ENCODE results near the gene TXLNA.

Gene TXLNA

DNA sequence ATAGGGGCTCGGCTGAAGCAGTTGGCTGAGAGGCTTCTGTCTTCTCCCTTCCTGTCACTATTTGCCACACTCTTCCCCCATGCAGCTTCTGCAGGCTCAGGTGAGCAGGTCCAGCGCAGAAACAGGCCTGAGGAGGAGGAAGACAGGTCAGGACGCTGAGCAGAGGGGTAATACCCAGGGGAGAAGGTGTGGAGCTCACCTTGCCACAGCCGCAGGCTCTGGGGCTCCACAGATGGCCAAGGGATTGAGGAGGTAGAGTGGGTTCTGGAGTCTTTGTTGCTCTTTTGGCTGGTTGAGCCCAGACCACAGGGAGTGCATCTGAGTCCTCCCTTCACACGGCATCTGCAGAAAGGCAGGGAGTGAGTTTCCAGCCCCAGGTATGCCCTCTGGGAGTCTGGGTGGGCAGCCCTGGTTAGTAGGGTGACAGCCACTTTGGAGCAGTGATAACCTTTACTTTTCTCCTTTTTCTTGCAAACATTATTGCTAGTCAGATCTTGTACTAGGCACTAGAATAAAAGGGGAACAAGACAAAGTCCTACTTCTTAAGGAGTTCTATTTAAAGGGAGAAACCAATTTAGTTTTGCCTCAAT is 52.5 kb downstream of the TXLNA start:
- TF ChIP-seq TAF1 (IDR thresholded peaks at IDR 0.05; ENCODE audit: borderline replicate concordance, insufficient read depth, low read length) (no peak), SIN3A (IDR thresholded peaks at IDR 0.05; ENCODE audit: borderline replicate concordance, insufficient read depth, low read length) (no peak), POLR2AphosphoS5 (IDR thresholded peaks at IDR 0.05; ENCODE audit: low read depth, low read length) (no peak; the same call in 1 of the 2 replicates), FOXP2 (optimal IDR thresholded peaks at IDR 0.05; ENCODE audit: borderline replicate concordance, extremely low read depth, extremely low read length, insufficient read depth) (no peak)
- TF ChIP-seq, protein P1, sequence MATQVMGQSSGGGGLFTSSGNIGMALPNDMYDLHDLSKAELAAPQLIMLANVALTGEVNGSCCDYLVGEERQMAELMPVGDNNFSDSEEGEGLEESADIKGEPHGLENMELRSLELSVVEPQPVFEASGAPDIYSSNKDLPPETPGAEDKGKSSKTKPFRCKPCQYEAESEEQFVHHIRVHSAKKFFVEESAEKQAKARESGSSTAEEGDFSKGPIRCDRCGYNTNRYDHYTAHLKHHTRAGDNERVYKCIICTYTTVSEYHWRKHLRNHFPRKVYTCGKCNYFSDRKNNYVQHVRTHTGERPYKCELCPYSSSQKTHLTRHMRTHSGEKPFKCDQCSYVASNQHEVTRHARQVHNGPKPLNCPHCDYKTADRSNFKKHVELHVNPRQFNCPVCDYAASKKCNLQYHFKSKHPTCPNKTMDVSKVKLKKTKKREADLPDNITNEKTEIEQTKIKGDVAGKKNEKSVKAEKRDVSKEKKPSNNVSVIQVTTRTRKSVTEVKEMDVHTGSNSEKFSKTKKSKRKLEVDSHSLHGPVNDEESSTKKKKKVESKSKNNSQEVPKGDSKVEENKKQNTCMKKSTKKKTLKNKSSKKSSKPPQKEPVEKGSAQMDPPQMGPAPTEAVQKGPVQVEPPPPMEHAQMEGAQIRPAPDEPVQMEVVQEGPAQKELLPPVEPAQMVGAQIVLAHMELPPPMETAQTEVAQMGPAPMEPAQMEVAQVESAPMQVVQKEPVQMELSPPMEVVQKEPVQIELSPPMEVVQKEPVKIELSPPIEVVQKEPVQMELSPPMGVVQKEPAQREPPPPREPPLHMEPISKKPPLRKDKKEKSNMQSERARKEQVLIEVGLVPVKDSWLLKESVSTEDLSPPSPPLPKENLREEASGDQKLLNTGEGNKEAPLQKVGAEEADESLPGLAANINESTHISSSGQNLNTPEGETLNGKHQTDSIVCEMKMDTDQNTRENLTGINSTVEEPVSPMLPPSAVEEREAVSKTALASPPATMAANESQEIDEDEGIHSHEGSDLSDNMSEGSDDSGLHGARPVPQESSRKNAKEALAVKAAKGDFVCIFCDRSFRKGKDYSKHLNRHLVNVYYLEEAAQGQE (IDR thresholded peaks at IDR 0.05; ENCODE audit: insufficient read depth in 1 of 2, low read depth in 2 of 2, low read length in 2 of 2), result no peak

DNA sequence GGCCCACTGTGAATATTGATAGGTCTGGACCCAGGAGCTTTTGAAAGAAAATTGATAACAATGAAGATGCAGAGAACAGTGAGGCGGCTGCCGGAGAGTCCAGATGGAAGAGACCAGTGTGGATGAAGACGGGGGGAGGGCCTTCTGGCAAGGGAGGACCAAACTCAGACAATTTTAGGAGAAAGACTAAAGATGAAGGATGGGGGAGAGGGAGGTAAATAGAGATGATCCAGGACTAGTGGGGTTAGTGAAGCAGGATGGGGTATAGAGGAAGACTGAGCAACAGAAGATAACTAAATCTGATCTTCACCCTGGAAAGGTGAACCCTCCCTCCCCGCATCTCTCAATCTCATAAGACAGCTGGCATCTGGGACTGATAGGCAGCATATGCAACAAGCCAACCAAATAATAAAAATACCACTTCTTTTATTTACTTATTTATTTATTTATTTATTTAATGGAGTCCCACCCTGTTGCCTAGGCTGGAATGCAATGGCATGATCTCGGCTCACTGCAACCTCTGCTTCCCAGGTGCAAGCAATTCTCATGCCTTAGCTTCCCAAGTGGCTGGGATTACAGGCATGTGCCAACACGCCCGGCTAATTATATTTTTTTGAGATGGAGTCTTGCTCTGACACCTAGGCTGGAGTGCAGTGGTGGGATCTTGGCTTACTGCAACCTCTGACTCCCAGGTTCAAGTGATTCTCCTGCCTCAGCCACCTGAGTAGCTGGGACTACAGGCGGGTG is 53.3 kb downstream of the TXLNA start:
- TF ChIP-seq, protein P1 (IDR thresholded peaks at IDR 0.05; ENCODE audit: insufficient read depth in 1 of 2, low read depth in 2 of 2, low read length in 2 of 2), result no peak
- TF ChIP-seq POLR2AphosphoS5 (IDR thresholded peaks at IDR 0.05; ENCODE audit: low read depth, low read length), result 0 out of 2 replicates have a peak, but pooled peaks have one; percentile 4

DNA sequence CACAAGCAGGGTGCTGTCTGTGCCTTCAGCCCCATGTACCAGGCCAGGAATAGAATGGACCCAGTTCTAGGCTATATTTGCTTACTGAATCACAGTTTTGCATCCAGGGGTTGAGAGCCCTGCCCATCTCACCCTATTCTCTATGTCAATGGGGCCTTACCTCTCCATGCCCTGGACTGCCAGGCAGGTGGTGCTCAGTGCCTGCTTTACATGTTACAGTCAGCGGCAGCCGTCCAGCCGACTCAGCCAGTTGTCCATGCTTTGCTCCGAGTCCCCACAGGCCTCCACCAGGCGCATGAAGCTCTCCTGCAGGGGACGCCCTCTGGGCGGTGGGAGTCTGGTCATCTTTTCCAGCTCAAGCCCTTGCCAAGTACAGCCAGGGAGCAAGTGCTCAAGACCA is 55.3 kb downstream of the TXLNA start:
- TF ChIP-seq TAF1 (IDR thresholded peaks at IDR 0.05; ENCODE audit: borderline replicate concordance, insufficient read depth, low read length) (no peak), SIN3A (IDR thresholded peaks at IDR 0.05; ENCODE audit: borderline replicate concordance, insufficient read depth, low read length) (no peak), POLR2AphosphoS5 (IDR thresholded peaks at IDR 0.05; ENCODE audit: low read depth, low read length) (no peak), FOXP2 (optimal IDR thresholded peaks at IDR 0.05; ENCODE audit: borderline replicate concordance, extremely low read depth, extremely low read length, insufficient read depth) (no peak)
- TF ChIP-seq, protein P1 (IDR thresholded peaks at IDR 0.05; ENCODE audit: insufficient read depth in 1 of 2, low read depth in 2 of 2, low read length in 2 of 2), result no peak

DNA sequence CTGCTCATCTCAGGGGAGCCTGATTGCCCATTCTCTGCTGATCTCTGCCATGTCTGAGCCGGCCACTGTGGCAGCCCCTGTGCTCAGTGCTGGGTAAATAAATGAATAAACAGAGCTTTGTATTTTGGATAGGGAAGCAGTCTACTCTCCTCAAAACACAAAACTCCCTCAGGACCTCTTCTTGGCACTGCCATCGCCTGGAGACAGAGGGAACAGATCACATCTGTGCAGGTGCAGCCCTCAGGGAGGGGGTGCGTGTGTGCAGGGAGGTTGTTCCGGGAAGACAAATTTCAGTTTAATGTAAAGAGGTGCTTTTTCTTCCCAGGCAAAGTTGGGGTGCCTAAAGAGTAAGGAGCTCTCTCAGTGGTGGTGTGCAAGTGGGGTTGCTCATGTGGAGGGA is 59.9 kb downstream of the TXLNA start:
- no peak for TF ChIP-seq TAF1 (IDR thresholded peaks at IDR 0.05; ENCODE audit: borderline replicate concordance, insufficient read depth, low read length)
- no peak for TF ChIP-seq POLR2AphosphoS5 (IDR thresholded peaks at IDR 0.05; ENCODE audit: low read depth, low read length)
- TF ChIP-seq, protein P1 (IDR thresholded peaks at IDR 0.05; ENCODE audit: insufficient read depth in 1 of 2, low read depth in 2 of 2, low read length in 2 of 2), result no peak
- no peak for TF ChIP-seq SIN3A (IDR thresholded peaks at IDR 0.05; ENCODE audit: borderline replicate concordance, insufficient read depth, low read length)
- no peak for TF ChIP-seq FOXP2 (optimal IDR thresholded peaks at IDR 0.05; ENCODE audit: borderline replicate concordance, extremely low read depth, extremely low read length, insufficient read depth)

Data from PFSK-1 (cell line).